AG08396 (cell line): ENCODE results near the gene SCAMP1.
"Not testable (repeated sequence)": the region's sequence is repeated elsewhere in the genome, so short reads cannot be mapped to it uniquely, and the experiment has no call there.

Source experiments
- DNase-seq: peaks from one replicate; pipeline ENCODE4 v3.0.0; 2012; ENCODE audit warnings: low spot score, mixed read lengths

The SCAMP1 gene

GRCh38 chr5:78429332-78429980, 69.0 kb downstream of the SCAMP1 start:
- no peak for DNase-seq

DNA sequence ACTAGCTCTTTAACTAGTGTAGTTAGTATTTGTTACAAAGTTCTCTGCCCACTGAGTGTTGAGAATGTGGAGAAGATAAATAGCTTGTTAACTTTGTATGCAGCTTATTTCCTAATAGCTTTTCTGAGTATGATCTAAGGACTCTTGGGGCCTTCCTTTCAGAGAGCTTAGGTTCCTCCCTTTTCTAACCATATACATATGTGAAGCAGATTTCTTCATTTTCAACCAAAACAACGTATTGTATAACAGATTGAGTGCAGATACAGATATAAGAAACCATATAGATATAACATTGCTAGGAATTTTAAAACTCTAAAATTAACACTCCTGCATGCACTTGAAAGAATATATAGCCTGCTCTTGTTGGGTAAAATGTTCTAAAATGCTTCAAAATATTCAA, 70.4 kb downstream of the SCAMP1 start:
- DNase-seq, result no peak

- no peak for DNase-seq
Observed at GRCh38 chr5:78433972-78434371, 73.6 kb downstream of the SCAMP1 start.

DNA sequence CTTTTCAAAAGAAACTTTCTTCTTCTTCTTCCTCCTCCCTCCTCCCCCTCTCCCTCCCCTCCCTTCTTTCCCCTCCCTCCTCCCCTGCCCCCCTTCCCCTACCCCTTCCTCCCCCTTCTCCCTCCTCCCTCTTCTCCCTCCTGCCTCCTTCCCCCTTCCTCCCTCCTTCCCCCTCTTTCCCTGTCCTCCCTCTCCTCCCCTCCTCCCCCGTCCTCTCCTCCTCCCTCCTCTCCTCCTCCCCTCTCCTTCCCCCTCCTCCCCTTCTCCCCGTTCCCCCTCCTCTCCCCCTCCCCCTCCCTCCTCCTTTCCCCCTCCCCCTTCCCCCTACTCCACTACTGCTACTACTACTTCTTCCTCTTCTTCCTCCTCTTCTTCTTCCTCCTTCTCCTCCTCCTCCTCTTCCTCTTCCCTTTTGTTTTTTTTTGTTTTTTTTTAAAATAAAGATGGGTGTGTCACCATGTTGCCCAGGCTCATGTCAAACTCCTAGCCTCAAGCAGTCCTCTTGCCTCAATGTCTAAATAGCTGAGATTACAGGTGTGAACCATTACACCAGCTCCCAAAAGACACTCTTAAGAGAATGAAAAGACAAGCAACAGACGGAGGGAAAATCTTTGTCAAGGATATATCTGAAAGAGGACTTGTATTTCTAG, 87.5 kb downstream of the SCAMP1 start:
- no peak for DNase-seq

DNA sequence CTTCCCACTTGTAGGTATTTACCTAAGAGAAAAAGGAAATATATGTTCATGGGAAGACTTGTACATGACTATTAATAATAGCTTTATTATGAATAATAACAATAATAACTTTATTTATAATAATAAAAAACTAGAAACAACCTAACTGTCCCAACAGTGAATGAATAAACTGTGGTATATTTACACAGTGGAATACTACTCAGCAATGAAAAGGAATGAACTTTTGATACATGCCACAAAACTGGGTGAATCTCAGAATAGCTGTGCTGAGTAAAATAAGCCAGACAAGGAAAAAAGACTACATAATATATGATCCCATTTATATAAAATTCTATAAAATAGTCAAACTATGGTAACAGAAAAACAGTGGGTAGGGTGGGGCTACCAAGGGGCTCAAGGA, 88.7 kb downstream of the SCAMP1 start:
- no peak for DNase-seq

DNA sequence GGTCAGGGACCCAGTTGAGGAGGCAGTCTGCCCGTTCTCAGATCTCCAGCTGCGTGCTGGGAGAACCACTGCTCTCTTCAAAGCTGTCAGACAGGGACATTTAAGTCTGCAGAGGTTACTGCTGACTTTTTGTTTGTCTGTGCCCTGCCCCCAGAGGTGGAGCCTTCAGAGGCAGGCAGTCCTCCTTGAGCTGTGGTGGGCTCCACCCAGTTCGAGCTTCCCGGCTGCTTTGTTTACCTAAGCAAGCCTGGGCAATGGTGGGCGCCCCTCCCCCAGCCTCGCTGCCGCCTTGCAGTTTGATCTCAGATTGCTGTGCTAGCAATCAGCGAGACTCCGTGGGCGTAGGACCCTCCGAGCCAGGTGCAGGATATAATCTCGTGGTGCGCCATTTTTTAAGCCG, 97.1 kb downstream of the SCAMP1 start:
- not testable (repeated sequence) for DNase-seq

GRCh38 chr5:78458843-78459242, 98.4 kb downstream of the SCAMP1 start:
- no peak for DNase-seq

- no peak for DNase-seq
Observed at GRCh38 chr5:78467140-78467539, 106.7 kb downstream of the SCAMP1 start.

- DNase-seq, result peak; percentile 30
Observed at GRCh38 chr5:78467752-78468357, 107.4 kb downstream of the SCAMP1 start.

DNA sequence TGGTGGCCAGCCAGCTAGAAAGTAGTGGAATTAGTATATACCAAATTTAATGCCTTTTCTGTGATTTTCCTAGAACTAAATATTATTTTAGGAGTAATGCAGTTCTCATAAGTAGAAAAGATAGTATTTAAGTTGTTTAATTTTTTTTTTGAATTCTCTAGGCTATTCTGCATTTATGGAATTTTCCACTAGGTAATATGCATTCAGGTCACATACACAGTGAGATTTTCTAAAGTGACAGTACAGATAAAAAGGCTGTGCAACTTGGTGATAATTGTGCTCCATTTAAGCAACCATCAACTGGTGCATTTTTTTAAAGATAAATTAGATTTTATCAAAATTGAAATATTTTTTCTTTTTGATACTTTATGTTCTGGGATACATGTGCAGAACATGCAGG, 111.5 kb downstream of the SCAMP1 start:
- DNase-seq, result no peak

GRCh38 chr5:78472469-78473106, 112.2 kb downstream of the SCAMP1 start:
- DNase-seq, result no peak

GRCh38 chr5:78473751-78474150, 113.3 kb downstream of the SCAMP1 start:
- DNase-seq, result no peak

GRCh38 chr5:78475370-78475769, 115.0 kb downstream of the SCAMP1 start:
- DNase-seq, result no peak

GRCh38 chr5:78476795-78477194, 116.4 kb downstream of the SCAMP1 start:
- DNase-seq, result no peak

DNA sequence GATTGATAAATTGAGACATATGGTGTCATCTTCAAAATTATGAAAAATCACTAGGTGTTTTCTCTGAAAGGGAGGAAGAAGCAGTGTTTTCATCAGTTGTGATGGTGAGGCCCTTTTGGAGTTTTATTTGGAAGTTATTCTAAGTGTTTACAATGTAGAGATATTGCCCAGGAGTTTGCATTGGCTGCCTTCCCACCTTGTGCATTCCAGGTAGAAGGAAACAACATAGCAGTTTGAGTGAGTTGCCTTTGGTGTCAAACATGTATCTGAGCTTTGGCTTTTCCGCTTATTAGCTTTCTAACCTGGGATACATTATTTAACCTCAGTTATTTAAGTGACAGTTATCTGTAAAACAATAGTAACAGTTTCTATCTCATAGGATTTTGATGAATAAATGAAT, 122.5 kb downstream of the SCAMP1 start:
- no peak for DNase-seq

- no peak for DNase-seq
Observed at GRCh38 chr5:78483809-78484521, 123.5 kb downstream of the SCAMP1 start.

- DNase-seq, result no peak
Observed at GRCh38 chr5:78486218-78486617, 125.8 kb downstream of the SCAMP1 start.

- DNase-seq, result no peak
Observed at GRCh38 chr5:78487846-78488245, 127.4 kb downstream of the SCAMP1 start.

DNA sequence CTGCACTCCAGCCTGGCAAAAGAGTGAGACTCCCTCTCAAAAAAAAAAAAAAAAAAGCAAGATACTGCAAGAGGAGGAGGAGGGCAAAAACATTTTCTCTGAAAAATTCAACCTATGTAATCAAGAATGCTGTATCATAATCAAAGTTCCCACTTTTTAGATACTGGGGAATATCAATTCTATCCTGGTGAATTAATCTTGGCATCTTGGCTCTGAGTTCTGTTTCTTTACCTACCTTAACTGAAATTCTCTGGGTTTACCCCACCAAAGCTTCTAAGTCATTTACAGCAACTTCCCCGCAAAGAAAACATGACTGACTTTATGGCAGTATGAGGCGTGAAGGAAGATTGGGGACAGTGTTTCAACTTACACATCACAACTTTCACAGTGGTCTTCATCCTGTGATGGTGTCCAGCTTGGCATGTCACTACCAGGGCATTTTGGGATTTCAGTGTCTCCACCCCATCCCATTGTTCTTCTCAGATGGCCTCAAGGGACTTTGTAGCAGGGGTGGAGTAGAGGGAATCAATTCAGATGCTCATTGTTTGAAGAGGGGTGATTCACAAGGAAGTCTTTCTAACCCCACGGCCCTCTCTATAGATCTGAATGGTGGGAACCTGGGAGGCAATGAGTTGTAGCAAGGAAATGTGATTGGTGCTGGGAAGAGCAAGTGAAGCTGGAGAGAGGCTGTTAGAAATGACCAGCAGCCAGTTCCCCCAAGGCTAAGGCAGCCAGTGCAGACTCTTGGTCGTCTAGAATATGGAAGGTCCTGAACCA, 130.5 kb downstream of the SCAMP1 start:
- no peak for DNase-seq

DNA sequence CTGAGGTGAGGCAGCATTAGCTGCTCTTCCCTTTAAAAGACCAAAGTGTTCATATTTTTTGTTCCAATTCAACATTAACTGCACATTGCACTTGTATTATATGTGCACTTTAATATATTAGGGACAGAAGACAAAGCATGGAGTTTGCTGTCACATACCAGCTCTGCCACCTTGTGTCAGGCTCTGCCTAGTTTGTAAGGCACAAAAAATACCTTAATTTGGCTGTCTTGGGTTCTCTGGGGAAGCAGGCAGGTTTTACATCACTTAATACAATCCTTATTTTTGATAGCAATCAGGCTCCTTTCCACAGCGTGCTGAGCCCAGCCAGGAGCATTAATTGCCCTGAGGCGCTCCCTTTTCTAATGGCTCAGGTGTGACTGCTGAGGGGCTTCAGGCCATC, 131.8 kb downstream of the SCAMP1 start:
- DNase-seq, result no peak

GRCh38 chr5:78492650-78493049, 132.2 kb downstream of the SCAMP1 start:
- DNase-seq, result no peak

DNA sequence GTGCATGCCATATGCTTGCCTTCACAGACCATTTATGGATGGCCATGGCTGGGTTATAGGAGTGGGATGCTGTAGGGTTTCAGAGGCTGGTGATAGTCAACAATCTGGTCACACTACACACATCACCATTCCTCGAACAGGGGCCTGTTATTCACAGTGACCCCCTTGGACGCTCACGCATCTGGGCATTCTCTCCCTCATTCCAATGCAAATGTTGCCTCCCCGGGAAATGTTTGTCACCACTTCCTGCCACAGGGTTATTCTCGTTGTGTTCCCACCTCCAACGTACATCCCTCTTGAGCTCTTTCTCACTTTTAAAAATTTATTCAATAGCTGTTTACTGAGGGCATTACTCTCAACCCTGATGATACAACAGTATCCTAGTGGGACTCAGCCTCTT, 135.4 kb downstream of the SCAMP1 start:
- no peak for DNase-seq
